ENCODE data around the gene LRRC7. TPM values are rescaled to one million over a fixed set of nuclear protein-coding genes. Genes with fewer than 3 reads are reported as not detected.

The LRRC7 gene
- total and polyA plus RNA-seq, 2 experiments from 2014 or later, result 1.2 TPM; not detected in 1

GRCh38 chr1:69777423-69777822 lies 209.7 kb downstream of the LRRC7 start:
- 0 out of 2 replicates have a peak, but pooled peaks cover 5% of the 10 kb centered on the region for H3K9me2 ChIP-seq (ENCODE audit: insufficient read depth)
- no peak overlapping the region for H3K4me2 ChIP-seq
- no peaks in the 10 kb centered on the region for H3K27me3 ChIP-seq (ENCODE audit: insufficient read depth)
- H2AFZ ChIP-seq, result no peak overlapping the region
- H3F3A ChIP-seq (replicated peaks; ENCODE audit: low read depth), result no peaks in the 10 kb centered on the region
- no peaks in the 10 kb centered on the region for H4K20me1 ChIP-seq (replicated peaks; ENCODE audit: insufficient read depth)
- H3K27ac ChIP-seq (ENCODE audit: low read depth), result no peak overlapping the region
- H3K4me1 ChIP-seq (ENCODE audit: insufficient read depth), result no peaks in the 10 kb centered on the region
- DNase-seq (ENCODE audit: low spot score) (no peak), ATAC-seq (no peak)
- Mint-ChIP-seq H3K4me3 (no peak overlapping the region), H3K9me3 (no peaks in the 10 kb centered on the region), H3K27ac (no peak overlapping the region), H3K4me1 (peaks cover 3% of the 10 kb centered on the region; the same call in 1 of the 3 replicates), H3K27me3 (ENCODE audit: insufficient read depth, low read depth, poor library complexity) (peaks cover 2% of the 10 kb centered on the region), H3K36me3 (ENCODE audit: low read depth) (no peaks in the 10 kb centered on the region)
- no peak overlapping the region for H3K4me3 ChIP-seq
- H3K36me3 ChIP-seq (ENCODE audit: insufficient read depth), result no peaks in the 10 kb centered on the region
- TF ChIP-seq NANOG (IDR thresholded peaks at IDR 0.05; ENCODE audit: borderline replicate concordance) (no peak), ETS1 (IDR thresholded peaks at IDR 0.05) (no peak), POLR2AphosphoS5 (IDR thresholded peaks at IDR 0.05; ENCODE audit: low read depth) (no peak), EZH2 (IDR thresholded peaks at IDR 0.05; ENCODE audit: low read depth, unreplicated experiment) (no peak), ZNF114 (CRISPR knock-in tag; IDR thresholded peaks at IDR 0.05) (no peak), ZNF331 (CRISPR knock-in tag; IDR thresholded peaks at IDR 0.05; ENCODE audit: low read depth) (no peak), STAT1 (IDR thresholded peaks at IDR 0.05; ENCODE audit: unreplicated experiment) (no peak), CREB1 (CRISPR knock-in tag; IDR thresholded peaks at IDR 0.05; ENCODE audit: low read depth) (no peak)
- TF ChIP-seq, protein P1, sequence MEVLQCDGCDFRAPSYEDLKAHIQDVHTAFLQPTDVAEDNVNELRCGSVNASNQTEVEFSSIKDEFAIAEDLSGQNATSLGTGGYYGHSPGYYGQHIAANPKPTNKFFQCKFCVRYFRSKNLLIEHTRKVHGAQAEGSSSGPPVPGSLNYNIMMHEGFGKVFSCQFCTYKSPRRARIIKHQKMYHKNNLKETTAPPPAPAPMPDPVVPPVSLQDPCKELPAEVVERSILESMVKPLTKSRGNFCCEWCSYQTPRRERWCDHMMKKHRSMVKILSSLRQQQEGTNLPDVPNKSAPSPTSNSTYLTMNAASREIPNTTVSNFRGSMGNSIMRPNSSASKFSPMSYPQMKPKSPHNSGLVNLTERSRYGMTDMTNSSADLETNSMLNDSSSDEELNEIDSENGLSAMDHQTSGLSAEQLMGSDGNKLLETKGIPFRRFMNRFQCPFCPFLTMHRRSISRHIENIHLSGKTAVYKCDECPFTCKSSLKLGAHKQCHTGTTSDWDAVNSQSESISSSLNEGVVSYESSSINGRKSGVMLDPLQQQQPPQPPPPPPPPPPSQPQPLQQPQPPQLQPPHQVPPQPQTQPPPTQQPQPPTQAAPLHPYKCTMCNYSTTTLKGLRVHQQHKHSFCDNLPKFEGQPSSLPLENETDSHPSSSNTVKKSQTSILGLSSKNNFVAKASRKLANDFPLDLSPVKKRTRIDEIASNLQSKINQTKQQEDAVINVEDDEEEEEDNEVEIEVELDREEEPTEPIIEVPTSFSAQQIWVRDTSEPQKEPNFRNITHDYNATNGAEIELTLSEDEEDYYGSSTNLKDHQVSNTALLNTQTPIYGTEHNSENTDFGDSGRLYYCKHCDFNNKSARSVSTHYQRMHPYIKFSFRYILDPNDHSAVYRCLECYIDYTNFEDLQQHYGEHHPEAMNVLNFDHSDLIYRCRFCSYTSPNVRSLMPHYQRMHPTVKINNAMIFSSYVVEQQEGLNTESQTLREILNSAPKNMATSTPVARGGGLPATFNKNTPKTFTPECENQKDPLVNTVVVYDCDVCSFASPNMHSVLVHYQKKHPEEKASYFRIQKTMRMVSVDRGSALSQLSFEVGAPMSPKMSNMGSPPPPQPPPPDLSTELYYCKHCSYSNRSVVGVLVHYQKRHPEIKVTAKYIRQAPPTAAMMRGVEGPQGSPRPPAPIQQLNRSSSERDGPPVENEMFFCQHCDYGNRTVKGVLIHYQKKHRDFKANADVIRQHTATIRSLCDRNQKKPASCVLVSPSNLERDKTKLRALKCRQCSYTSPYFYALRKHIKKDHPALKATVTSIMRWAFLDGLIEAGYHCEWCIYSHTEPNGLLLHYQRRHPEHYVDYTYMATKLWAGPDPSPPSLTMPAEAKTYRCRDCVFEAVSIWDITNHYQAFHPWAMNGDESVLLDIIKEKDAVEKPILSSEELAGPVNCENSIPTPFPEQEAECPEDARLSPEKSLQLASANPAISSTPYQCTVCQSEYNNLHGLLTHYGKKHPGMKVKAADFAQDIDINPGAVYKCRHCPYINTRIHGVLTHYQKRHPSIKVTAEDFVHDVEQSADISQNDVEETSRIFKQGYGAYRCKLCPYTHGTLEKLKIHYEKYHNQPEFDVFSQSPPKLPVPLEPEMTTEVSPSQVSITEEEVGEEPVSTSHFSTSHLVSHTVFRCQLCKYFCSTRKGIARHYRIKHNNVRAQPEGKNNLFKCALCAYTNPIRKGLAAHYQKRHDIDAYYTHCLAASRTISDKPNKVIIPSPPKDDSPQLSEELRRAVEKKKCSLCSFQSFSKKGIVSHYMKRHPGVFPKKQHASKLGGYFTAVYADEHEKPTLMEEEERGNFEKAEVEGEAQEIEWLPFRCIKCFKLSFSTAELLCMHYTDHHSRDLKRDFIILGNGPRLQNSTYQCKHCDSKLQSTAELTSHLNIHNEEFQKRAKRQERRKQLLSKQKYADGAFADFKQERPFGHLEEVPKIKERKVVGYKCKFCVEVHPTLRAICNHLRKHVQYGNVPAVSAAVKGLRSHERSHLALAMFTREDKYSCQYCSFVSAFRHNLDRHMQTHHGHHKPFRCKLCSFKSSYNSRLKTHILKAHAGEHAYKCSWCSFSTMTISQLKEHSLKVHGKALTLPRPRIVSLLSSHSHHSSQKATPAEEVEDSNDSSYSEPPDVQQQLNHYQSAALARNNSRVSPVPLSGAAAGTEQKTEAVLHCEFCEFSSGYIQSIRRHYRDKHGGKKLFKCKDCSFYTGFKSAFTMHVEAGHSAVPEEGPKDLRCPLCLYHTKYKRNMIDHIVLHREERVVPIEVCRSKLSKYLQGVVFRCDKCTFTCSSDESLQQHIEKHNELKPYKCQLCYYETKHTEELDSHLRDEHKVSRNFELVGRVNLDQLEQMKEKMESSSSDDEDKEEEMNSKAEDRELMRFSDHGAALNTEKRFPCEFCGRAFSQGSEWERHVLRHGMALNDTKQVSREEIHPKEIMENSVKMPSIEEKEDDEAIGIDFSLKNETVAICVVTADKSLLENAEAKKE (CRISPR knock-in tag; IDR thresholded peaks at IDR 0.05), result no peak
- TF ChIP-seq, protein P2, sequence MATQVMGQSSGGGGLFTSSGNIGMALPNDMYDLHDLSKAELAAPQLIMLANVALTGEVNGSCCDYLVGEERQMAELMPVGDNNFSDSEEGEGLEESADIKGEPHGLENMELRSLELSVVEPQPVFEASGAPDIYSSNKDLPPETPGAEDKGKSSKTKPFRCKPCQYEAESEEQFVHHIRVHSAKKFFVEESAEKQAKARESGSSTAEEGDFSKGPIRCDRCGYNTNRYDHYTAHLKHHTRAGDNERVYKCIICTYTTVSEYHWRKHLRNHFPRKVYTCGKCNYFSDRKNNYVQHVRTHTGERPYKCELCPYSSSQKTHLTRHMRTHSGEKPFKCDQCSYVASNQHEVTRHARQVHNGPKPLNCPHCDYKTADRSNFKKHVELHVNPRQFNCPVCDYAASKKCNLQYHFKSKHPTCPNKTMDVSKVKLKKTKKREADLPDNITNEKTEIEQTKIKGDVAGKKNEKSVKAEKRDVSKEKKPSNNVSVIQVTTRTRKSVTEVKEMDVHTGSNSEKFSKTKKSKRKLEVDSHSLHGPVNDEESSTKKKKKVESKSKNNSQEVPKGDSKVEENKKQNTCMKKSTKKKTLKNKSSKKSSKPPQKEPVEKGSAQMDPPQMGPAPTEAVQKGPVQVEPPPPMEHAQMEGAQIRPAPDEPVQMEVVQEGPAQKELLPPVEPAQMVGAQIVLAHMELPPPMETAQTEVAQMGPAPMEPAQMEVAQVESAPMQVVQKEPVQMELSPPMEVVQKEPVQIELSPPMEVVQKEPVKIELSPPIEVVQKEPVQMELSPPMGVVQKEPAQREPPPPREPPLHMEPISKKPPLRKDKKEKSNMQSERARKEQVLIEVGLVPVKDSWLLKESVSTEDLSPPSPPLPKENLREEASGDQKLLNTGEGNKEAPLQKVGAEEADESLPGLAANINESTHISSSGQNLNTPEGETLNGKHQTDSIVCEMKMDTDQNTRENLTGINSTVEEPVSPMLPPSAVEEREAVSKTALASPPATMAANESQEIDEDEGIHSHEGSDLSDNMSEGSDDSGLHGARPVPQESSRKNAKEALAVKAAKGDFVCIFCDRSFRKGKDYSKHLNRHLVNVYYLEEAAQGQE (IDR thresholded peaks at IDR 0.05; ENCODE audit: unreplicated experiment), result no peak
- TF ChIP-seq, protein P3, sequence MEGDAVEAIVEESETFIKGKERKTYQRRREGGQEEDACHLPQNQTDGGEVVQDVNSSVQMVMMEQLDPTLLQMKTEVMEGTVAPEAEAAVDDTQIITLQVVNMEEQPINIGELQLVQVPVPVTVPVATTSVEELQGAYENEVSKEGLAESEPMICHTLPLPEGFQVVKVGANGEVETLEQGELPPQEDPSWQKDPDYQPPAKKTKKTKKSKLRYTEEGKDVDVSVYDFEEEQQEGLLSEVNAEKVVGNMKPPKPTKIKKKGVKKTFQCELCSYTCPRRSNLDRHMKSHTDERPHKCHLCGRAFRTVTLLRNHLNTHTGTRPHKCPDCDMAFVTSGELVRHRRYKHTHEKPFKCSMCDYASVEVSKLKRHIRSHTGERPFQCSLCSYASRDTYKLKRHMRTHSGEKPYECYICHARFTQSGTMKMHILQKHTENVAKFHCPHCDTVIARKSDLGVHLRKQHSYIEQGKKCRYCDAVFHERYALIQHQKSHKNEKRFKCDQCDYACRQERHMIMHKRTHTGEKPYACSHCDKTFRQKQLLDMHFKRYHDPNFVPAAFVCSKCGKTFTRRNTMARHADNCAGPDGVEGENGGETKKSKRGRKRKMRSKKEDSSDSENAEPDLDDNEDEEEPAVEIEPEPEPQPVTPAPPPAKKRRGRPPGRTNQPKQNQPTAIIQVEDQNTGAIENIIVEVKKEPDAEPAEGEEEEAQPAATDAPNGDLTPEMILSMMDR (conservative IDR thresholded peaks at IDR 0.05; ENCODE audit: low read depth in 2 of 2), result no peak
- no peaks in the 10 kb centered on the region for H3K79me2 ChIP-seq (replicated peaks; ENCODE audit: insufficient read depth)
